ENCODE data around the gene ERBB4.

Gene ERBB4

GRCh38 chr2:212346865-212347264 is 191.7 kb downstream of the ERBB4 start:
- no peak overlapping the region for H3K27ac ChIP-seq (ENCODE audit: insufficient read depth, low read depth, low read length, poor library complexity, severe bottlenecking)
- no peaks in the 10 kb centered on the region for H3K9me3 ChIP-seq (ENCODE audit: control insufficient read depth, low read length)
- H3K36me3 ChIP-seq (ENCODE audit: control insufficient read depth, insufficient read depth, low read length): no peaks in the 10 kb centered on the region
- H3K27me3 ChIP-seq (ENCODE audit: control insufficient read depth, insufficient read depth, low read length, poor library complexity, severe bottlenecking): no peaks in the 10 kb centered on the region
- H3K4me3 ChIP-seq (ENCODE audit: insufficient read depth, low read depth, low read length): no peak overlapping the region
- no CpG with 5 or more reads among the region's 2 CpGs for WGBS, 2 experiments
- H3K4me1 ChIP-seq (ENCODE audit: control insufficient read depth, insufficient read depth, low read length): no peaks in the 10 kb centered on the region

DNA sequence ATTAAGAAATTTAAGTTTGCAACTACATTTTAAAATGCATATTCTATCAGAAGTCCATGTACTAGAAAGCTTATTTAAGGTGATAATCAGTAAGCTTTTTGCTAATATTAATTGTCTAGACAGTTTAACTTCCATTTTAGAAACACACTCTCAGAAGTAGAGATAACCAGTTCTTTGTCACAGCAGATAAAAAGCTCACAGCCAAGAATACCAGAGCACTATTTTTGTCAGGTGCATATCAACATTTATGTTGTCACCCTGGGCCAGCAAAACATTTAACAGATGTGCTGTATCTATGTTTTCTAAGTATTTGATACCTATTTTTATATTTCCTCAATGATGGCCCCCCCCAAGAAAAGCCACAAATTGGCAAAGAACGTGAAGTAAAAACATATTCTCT is 192.6 kb downstream of the ERBB4 start:
- H3K9me3 ChIP-seq (ENCODE audit: control insufficient read depth, low read length): no peaks in the 10 kb centered on the region
- no peak overlapping the region for H3K27ac ChIP-seq (ENCODE audit: insufficient read depth, low read depth, low read length, poor library complexity, severe bottlenecking)
- H3K27me3 ChIP-seq (ENCODE audit: control insufficient read depth, insufficient read depth, low read length, poor library complexity, severe bottlenecking): no peaks in the 10 kb centered on the region
- H3K4me3 ChIP-seq (ENCODE audit: insufficient read depth, low read depth, low read length): no peak overlapping the region
- no CpG with 5 or more reads among the region's 1 CpG for WGBS, 2 experiments
- H3K4me1 ChIP-seq (ENCODE audit: control insufficient read depth, insufficient read depth, low read length): no peaks in the 10 kb centered on the region
- no peaks in the 10 kb centered on the region for H3K36me3 ChIP-seq (ENCODE audit: control insufficient read depth, insufficient read depth, low read length)

GRCh38 chr2:212344131-212344530 is 194.5 kb downstream of the ERBB4 start:
- 98 to 100% methylated on average over 2 of the region's 2 CpGs for WGBS, 2 experiments
- Histone ChIP-seq H3K4me3 (ENCODE audit: insufficient read depth, low read depth, low read length) (no peak overlapping the region), H3K27me3 (ENCODE audit: control insufficient read depth, insufficient read depth, low read length, poor library complexity, severe bottlenecking) (no peaks in the 10 kb centered on the region), H3K9me3 (ENCODE audit: control insufficient read depth, low read length) (no peaks in the 10 kb centered on the region), H3K36me3 (ENCODE audit: control insufficient read depth, insufficient read depth, low read length) (no peaks in the 10 kb centered on the region), H3K27ac (ENCODE audit: insufficient read depth, low read depth, low read length, poor library complexity, severe bottlenecking) (no peak overlapping the region), H3K4me1 (ENCODE audit: control insufficient read depth, insufficient read depth, low read length) (no peaks in the 10 kb centered on the region)

- Histone ChIP-seq H3K27me3 (ENCODE audit: control insufficient read depth, insufficient read depth, low read length, poor library complexity, severe bottlenecking) (no peaks in the 10 kb centered on the region), H3K27ac (ENCODE audit: insufficient read depth, low read depth, low read length, poor library complexity, severe bottlenecking) (no peak overlapping the region), H3K4me1 (ENCODE audit: control insufficient read depth, insufficient read depth, low read length) (no peaks in the 10 kb centered on the region), H3K36me3 (ENCODE audit: control insufficient read depth, insufficient read depth, low read length) (no peaks in the 10 kb centered on the region), H3K9me3 (ENCODE audit: control insufficient read depth, low read length) (no peaks in the 10 kb centered on the region), H3K4me3 (ENCODE audit: insufficient read depth, low read depth, low read length) (no peak overlapping the region)
- 97 to 100% methylated on average over 1 to 2 of the region's 2 CpGs for WGBS, 2 experiments
Measured at GRCh38 chr2:212343167-212343566, 195.4 kb downstream of the ERBB4 start.

DNA sequence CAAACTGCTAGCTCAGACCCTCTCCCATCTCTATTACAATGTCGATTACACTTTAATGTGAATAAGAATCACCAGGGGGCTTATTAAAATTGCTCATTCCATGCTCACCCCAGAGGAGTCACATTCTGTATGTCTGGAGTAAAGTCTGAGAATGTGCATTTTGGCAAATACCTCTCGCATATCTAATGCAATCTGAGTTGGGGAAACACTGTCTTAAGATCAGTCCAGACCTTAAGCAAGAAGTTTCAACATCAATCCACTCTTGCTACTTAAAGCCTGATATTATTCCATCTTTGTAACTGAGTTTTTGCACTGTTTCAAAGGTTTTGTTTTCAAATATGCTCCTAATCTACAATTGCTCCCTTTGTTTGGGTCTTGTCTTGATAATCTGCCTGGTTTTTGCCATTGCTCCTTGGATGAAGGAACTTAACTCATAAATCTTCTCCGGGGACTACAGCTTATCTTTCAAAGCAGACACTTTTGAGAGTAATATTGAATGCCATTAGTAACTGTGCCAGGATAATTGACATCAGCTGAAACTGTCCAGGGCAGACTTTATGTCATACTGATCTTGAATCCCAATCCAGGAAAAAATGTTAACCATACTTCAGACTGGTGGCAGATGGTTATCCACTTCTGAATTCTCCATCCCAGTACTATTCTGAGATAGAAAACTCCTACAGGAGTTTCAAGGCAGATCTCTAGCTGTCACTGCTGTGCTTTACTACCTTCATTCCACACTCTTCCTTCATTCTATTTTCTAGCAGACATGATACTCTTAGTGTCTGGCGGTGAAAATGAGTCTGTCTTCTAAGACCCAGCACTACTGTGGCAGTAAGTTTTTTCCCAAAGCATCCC is 200.9 kb downstream of the ERBB4 start:
- no peaks in the 10 kb centered on the region for H3K36me3 ChIP-seq (ENCODE audit: control insufficient read depth, insufficient read depth, low read length)
- H3K27me3 ChIP-seq (ENCODE audit: control insufficient read depth, insufficient read depth, low read length, poor library complexity, severe bottlenecking): no peaks in the 10 kb centered on the region
- WGBS, 2 experiments: 93 to 100% methylated on average over 4 of the region's 4 CpGs
- no peak overlapping the region for H3K27ac ChIP-seq (ENCODE audit: insufficient read depth, low read depth, low read length, poor library complexity, severe bottlenecking)
- no peak overlapping the region for H3K4me3 ChIP-seq (ENCODE audit: insufficient read depth, low read depth, low read length)
- H3K4me1 ChIP-seq (ENCODE audit: control insufficient read depth, insufficient read depth, low read length): no peaks in the 10 kb centered on the region
- H3K9me3 ChIP-seq (ENCODE audit: control insufficient read depth, low read length): no peaks in the 10 kb centered on the region

DNA sequence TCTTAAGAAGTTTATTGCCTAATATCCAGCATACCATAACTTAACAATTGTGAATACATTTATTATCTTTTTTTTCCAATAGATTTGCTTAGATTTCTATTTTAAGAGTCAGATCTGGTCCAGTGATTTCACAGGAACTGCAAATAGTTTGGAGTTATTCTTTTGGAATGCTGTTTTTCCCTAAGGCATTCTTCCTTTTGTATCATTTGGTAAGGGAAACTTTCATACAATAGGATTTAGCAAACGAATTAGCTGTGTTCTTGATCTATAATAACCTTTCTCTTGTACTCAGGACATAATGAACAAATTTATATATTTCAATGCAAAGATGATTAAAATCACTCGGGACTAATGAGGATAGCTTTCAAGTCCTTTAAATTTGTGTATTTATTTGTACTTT is 201.6 kb downstream of the ERBB4 start:
- H3K27ac ChIP-seq (ENCODE audit: insufficient read depth, low read depth, low read length, poor library complexity, severe bottlenecking): no peak overlapping the region
- H3K27me3 ChIP-seq (ENCODE audit: control insufficient read depth, insufficient read depth, low read length, poor library complexity, severe bottlenecking): no peaks in the 10 kb centered on the region
- H3K36me3 ChIP-seq (ENCODE audit: control insufficient read depth, insufficient read depth, low read length): no peaks in the 10 kb centered on the region
- no peaks in the 10 kb centered on the region for H3K9me3 ChIP-seq (ENCODE audit: control insufficient read depth, low read length)
- H3K4me3 ChIP-seq (ENCODE audit: insufficient read depth, low read depth, low read length): no peak overlapping the region
- H3K4me1 ChIP-seq (ENCODE audit: control insufficient read depth, insufficient read depth, low read length): no peaks in the 10 kb centered on the region
- WGBS, 2 experiments: 71% methylated on average over 1 of the region's 2 CpGs; no CpG with 5 or more reads in 1 of the 2 experiments

- H3K27ac ChIP-seq (ENCODE audit: insufficient read depth, low read depth, low read length, poor library complexity, severe bottlenecking): no peak overlapping the region
- WGBS, 2 experiments: 91 to 92% methylated on average over 3 to 4 of the region's 4 CpGs
- H3K4me3 ChIP-seq (ENCODE audit: insufficient read depth, low read depth, low read length): no peak overlapping the region
- H3K27me3 ChIP-seq (ENCODE audit: control insufficient read depth, insufficient read depth, low read length, poor library complexity, severe bottlenecking): no peaks in the 10 kb centered on the region
- no peaks in the 10 kb centered on the region for H3K36me3 ChIP-seq (ENCODE audit: control insufficient read depth, insufficient read depth, low read length)
- H3K4me1 ChIP-seq (ENCODE audit: control insufficient read depth, insufficient read depth, low read length): no peaks in the 10 kb centered on the region
- no peaks in the 10 kb centered on the region for H3K9me3 ChIP-seq (ENCODE audit: control insufficient read depth, low read length)
Measured at GRCh38 chr2:212330263-212330662, 208.3 kb downstream of the ERBB4 start.

DNA sequence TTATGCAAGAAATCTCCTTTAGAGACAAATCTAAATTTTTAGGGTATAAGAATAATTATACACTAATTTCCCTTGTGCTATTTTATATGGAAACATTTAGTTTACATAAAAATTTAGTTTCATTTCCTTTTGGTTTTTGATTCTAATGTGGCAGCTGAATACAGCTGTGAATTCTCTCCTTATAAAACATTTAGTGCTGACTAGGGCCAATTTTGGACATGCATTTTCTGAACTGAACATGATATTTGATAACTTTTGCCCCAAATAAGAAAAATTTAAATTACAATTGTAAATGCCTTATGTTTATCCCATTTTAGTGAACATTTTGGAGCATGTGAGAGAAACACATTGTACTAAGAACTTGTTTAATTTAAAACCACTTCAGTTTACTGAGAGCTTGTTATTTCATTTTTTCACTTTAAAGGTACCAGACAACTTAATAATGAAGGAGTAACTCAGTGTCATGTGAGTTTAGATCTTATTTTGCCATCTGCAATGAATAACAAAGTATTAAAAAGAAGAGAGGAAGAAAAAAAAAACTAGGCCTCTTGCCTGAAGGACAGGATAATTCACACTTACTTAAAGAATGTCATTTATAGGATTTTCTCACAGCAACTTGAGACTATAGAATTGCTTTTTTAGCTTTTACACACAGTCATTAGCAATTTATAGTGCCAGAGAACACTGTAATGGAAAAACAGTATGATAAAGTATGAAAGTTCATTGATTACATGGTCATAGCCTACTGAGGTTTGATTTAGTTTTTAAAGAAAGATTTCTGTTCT is 209.7 kb downstream of the ERBB4 start:
- H3K9me3 ChIP-seq (ENCODE audit: control insufficient read depth, low read length): no peaks in the 10 kb centered on the region
- H3K27me3 ChIP-seq (ENCODE audit: control insufficient read depth, insufficient read depth, low read length, poor library complexity, severe bottlenecking): no peaks in the 10 kb centered on the region
- H3K4me3 ChIP-seq (ENCODE audit: insufficient read depth, low read depth, low read length): no peak overlapping the region
- H3K27ac ChIP-seq (ENCODE audit: insufficient read depth, low read depth, low read length, poor library complexity, severe bottlenecking): no peak overlapping the region
- no peaks in the 10 kb centered on the region for H3K36me3 ChIP-seq (ENCODE audit: control insufficient read depth, insufficient read depth, low read length)
- no peaks in the 10 kb centered on the region for H3K4me1 ChIP-seq (ENCODE audit: control insufficient read depth, insufficient read depth, low read length)

GRCh38 chr2:212328136-212328535 is 210.5 kb downstream of the ERBB4 start:
- H3K27ac ChIP-seq (ENCODE audit: insufficient read depth, low read depth, low read length, poor library complexity, severe bottlenecking): no peak overlapping the region
- no peak overlapping the region for H3K4me3 ChIP-seq (ENCODE audit: insufficient read depth, low read depth, low read length)
- no peaks in the 10 kb centered on the region for H3K36me3 ChIP-seq (ENCODE audit: control insufficient read depth, insufficient read depth, low read length)
- H3K27me3 ChIP-seq (ENCODE audit: control insufficient read depth, insufficient read depth, low read length, poor library complexity, severe bottlenecking): no peaks in the 10 kb centered on the region
- H3K9me3 ChIP-seq (ENCODE audit: control insufficient read depth, low read length): no peaks in the 10 kb centered on the region
- 90% methylated on average over 2 of the region's 2 CpGs; no CpG with 5 or more reads in 1 of the 2 experiments for WGBS, 2 experiments
- no peaks in the 10 kb centered on the region for H3K4me1 ChIP-seq (ENCODE audit: control insufficient read depth, insufficient read depth, low read length)

GRCh38 chr2:212327171-212327809 is 211.3 kb downstream of the ERBB4 start:
- H3K4me3 ChIP-seq (ENCODE audit: insufficient read depth, low read depth, low read length): no peak overlapping the region
- H3K4me1 ChIP-seq (ENCODE audit: control insufficient read depth, insufficient read depth, low read length): no peaks in the 10 kb centered on the region
- no peaks in the 10 kb centered on the region for H3K9me3 ChIP-seq (ENCODE audit: control insufficient read depth, low read length)
- H3K27me3 ChIP-seq (ENCODE audit: control insufficient read depth, insufficient read depth, low read length, poor library complexity, severe bottlenecking): no peaks in the 10 kb centered on the region
- 99 to 100% methylated on average over 1 to 2 of the region's 4 CpGs for WGBS, 2 experiments
- no peak overlapping the region for H3K27ac ChIP-seq (ENCODE audit: insufficient read depth, low read depth, low read length, poor library complexity, severe bottlenecking)
- no peaks in the 10 kb centered on the region for H3K36me3 ChIP-seq (ENCODE audit: control insufficient read depth, insufficient read depth, low read length)
